ENCODE data around the gene C17orf58. TPM values are rescaled to one million over a fixed set of nuclear protein-coding genes. Genes with fewer than 3 reads are reported as not detected.
"Not testable (repeated sequence)": the region's sequence is repeated elsewhere in the genome, so short reads cannot be mapped to it uniquely, and the experiment has no call there.

C17orf58 gene
- 21.2 and 22.9 TPM in 2 replicates for polyA plus RNA-seq (2012; rRNA removed)
- polyA plus RNA-seq (2012; cell fraction: cytosol; rRNA removed), result 23.1 and 23.4 TPM in 2 replicates
- 9.6 and 13.8 TPM in 2 replicates for polyA plus RNA-seq (2012; cell fraction: nucleus; rRNA removed)

DNA sequence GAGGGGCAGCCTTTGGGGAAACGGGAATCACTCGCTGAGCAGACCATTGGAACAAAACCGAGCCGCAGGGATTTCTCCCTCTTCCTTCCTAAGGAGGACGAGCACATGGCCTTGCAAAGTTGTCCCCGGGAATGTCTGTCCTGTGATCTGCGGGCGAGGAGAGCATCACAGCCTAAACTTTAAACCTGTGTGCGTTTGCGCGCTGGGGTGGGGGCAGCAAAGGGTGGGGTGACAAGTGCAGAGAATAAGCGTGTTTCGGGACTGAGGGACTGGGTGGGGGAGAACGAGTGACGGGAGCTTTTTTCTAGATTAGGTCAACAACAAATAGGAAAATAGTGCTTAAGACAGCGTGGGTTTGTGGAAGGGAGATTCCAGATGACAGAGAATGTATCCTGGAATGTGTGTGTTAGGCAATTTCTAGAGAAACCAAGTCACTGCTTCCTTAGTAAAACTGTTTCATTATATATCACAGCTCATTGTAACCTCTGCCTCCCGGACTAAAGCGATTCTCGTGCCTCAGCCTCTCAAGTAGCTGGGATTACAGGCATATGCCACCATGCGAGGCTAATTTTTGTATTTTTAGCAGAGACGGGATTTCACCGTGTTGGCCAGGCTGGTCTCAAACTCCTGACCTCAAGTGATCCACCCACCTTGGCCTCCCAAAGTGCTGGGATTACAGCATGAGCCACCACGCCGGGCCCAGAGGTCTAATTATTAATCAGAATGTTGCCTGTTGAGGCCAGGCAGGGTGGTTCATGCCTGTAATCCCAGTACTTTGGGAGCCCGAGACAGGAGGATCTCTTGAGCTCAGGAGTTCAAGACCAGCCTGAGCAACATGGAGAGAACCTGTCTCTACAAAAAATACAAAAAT lies at the start of gene C17orf58:
Gene C17orf58 (minus strand): TSS at position 169 of the 871 bp plus-strand sequence. CDS start 271 bp downstream, outside the sequence.
- 69% methylated on average over 25 of the region's 25 CpGs for WGBS (ENCODE audit: low lambda C conversion rate)
- Histone ChIP-seq H3F3A (replicated peaks; ENCODE audit: insufficient read depth) (peaks cover 30% of the 10 kb centered on the region), H3K27ac (ENCODE audit: low read depth in 2 of 2, low read length in 1 of 2) (peak within 1 kb of the TSS in 1 of 2 experiments; percentile 41; a peak in 2 of 4 replicates), H3K9ac (peak within 1 kb of the TSS; percentile 7; the same call in 1 of the 2 replicates), H3K4me2 (peak within 1 kb of the TSS; percentile 83), H3K4me1 (ENCODE audit: control insufficient read depth in 1 of 2, insufficient read depth in 2 of 2, low read depth in 1 of 2, low read length in 1 of 2) (peaks cover 6 to 23% of the 10 kb centered on the region in 2 experiments), H3K4me3 (ENCODE audit: low read depth in 2 of 2, low read length in 1 of 2) (peak within 1 kb of the TSS; percentile 56 to 64), H2AFZ (ENCODE audit: low read depth) (peak within 1 kb of the TSS; percentile 84)
- H3K79me2 ChIP-seq (ENCODE audit: insufficient read depth); H3K9me2 ChIP-seq; POLR2A ChIA-PET; H3K36me3 ChIP-seq (replicated peaks in 1 of 2; ENCODE audit: control insufficient read depth in 1 of 2, insufficient read depth in 2 of 2, low read length in 1 of 2); H3K27me3 ChIP-seq (ENCODE audit: insufficient read depth); H3K9me3 ChIP-seq; H4K20me1 ChIP-seq (ENCODE audit: insufficient read depth): not testable (repeated sequence)
- TF ChIP-seq MXI1 (IDR thresholded peaks at IDR 0.05; ENCODE audit: low read depth, low read length), result peak; percentile 70; the same call in 1 of the 2 replicates
- DNase-seq, result peak; percentile 46
- CTCF ChIA-PET, result interaction anchor here (0.9 to 2.7 kb wide), 6 partner anchors 11 to 105 kb away, joined by 3 to 11 read pairs (median 3); no protein-coding TSS in a partner anchor

DNA sequence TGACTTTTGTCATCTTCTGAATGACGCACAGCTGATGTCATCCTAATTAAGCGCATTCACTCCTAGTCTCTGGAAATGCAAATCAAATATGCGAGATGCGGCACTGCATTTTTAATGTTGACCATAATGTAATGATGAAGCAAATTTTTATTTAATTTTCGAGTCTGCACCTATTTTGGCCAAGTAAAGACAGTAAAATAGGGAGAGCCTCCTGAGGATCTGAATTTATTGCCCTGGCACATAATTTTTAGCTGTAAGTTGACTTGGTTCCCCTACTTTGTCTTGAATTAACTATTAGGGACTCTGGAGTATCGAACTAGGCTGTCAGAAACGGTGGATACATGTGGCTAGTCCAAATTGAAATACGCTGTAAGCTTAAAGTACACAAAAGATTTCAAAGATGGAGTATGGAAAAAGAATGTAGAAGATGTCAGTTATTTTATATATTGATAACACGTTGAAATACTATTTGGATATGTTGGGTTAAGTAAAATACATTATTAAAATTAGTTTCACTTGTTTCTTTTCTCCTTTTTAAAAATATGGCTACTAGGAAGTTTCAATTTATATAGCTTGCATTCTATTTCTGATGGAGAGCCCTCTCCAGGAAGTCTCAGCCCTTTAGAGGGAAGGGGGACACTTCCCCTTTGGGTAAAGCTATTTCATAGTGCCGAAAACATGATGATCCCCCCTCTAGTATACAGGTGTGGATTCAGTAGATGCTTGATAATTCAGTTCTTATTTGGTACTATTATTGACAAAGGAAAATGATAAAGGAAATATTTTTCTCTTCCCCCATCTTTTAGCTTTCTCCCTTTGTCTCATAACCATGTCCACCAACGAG lies 40.3 kb upstream of the C17orf58 start:
- WGBS (ENCODE audit: low lambda C conversion rate), result 6% methylated on average over 11 of the region's 11 CpGs
- Histone ChIP-seq H3K79me2 (ENCODE audit: insufficient read depth) (peaks cover 60% of the 10 kb centered on the region), H4K20me1 (ENCODE audit: insufficient read depth) (peaks cover 35% of the 10 kb centered on the region; the same call in 1 of the 2 replicates), H3K4me3 (ENCODE audit: low read depth in 2 of 2, low read length in 1 of 2) (peak overlapping the region; percentile 72 to 89), H3K4me1 (ENCODE audit: control insufficient read depth in 1 of 2, insufficient read depth in 2 of 2, low read depth in 1 of 2, low read length in 1 of 2) (peaks cover 2 to 8% of the 10 kb centered on the region in 2 experiments; a peak in 3 of 4 replicates), H3K9me2 (no peaks in the 10 kb centered on the region), H3K9me3 (no peaks in the 10 kb centered on the region), H2AFZ (ENCODE audit: low read depth) (peak overlapping the region; percentile 70), H3K27ac (ENCODE audit: low read depth in 2 of 2, low read length in 1 of 2) (peak overlapping the region; percentile 67 to 81), H3F3A (replicated peaks; ENCODE audit: insufficient read depth) (peaks cover 14% of the 10 kb centered on the region), H3K36me3 (replicated peaks in 1 of 2; ENCODE audit: control insufficient read depth in 1 of 2, insufficient read depth in 2 of 2, low read length in 1 of 2) (peaks cover 31 to 43% of the 10 kb centered on the region in 2 experiments), H3K9ac (peak overlapping the region; percentile 93), H3K4me2 (peak overlapping the region; percentile 91), H3K27me3 (ENCODE audit: insufficient read depth) (no peaks in the 10 kb centered on the region)
- no peak for DNase-seq
- POLR2A ChIA-PET, result interaction anchor here (1.5 to 2.4 kb wide), 2 partner anchors 17 to 43 kb away, joined by 4 to 21 read pairs; no protein-coding TSS in a partner anchor
- CTCF ChIA-PET, result interaction anchor here (0.6 to 2.4 kb wide), 6 partner anchors 11 to 294 kb away, joined by 3 to 5 read pairs (median 3); no protein-coding TSS in a partner anchor
- TF ChIP-seq MXI1 (IDR thresholded peaks at IDR 0.05; ENCODE audit: low read depth, low read length) (peak; percentile 51; the same call in 1 of the 2 replicates), EP300 (IDR thresholded peaks at IDR 0.05; ENCODE audit: borderline replicate concordance in 1 of 2, low read depth in 1 of 2, low read length in 1 of 2) (no peak), TAF1 (IDR thresholded peaks at IDR 0.05; ENCODE audit: borderline replicate concordance, low read depth, low read length) (no peak), YY1 (IDR thresholded peaks at IDR 0.05; ENCODE audit: low read depth) (0 out of 2 replicates have a peak, but pooled peaks have one; percentile 2)
